ENCODE measurements around the gene FRAS1.
"Not testable (repeated sequence)": the region's sequence is repeated elsewhere in the genome, so short reads cannot be mapped to it uniquely, and the experiment has no call there.

Gene FRAS1

DNA sequence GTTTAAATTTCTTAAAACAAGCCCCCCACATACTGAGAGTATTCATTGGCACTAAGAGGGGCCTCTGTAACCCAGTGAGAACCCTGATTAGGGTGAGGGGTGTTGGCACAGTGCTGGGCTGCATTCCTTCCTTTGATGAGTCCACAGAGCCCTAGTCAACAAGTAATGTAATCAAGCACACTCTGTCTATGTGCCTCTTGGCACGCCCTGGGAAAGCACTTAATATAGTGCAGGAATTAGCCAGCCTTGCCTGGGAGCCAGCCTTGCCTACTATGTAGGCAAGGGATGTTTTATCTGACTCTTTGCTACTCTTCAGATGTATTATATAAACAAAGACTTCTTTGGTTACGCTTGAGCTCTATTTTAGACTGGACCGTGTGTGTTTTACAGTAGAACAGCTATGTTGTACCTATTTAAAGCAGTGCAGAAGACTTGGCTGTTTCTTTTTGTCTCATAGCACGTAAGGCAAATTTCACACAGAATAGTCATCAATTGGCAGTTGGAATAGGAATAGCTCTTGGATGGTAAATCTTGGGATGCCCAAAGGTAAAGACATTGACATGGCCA lies 64.3 kb downstream of the FRAS1 start:
- H3K9me3 Mint-ChIP-seq = peaks cover 45% of the 10 kb centered on the region
- H3K27ac Mint-ChIP-seq = no peak overlapping the region
- H3K27me3 Mint-ChIP-seq (ENCODE audit: low read depth, poor library complexity) = no peaks in the 10 kb centered on the region
- H3K36me3 Mint-ChIP-seq (ENCODE audit: low read depth) = peaks cover 39% of the 10 kb centered on the region
- TF ChIP-seq, protein P1, sequence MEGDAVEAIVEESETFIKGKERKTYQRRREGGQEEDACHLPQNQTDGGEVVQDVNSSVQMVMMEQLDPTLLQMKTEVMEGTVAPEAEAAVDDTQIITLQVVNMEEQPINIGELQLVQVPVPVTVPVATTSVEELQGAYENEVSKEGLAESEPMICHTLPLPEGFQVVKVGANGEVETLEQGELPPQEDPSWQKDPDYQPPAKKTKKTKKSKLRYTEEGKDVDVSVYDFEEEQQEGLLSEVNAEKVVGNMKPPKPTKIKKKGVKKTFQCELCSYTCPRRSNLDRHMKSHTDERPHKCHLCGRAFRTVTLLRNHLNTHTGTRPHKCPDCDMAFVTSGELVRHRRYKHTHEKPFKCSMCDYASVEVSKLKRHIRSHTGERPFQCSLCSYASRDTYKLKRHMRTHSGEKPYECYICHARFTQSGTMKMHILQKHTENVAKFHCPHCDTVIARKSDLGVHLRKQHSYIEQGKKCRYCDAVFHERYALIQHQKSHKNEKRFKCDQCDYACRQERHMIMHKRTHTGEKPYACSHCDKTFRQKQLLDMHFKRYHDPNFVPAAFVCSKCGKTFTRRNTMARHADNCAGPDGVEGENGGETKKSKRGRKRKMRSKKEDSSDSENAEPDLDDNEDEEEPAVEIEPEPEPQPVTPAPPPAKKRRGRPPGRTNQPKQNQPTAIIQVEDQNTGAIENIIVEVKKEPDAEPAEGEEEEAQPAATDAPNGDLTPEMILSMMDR (IDR thresholded peaks at IDR 0.05) = no peak
- peaks cover 7% of the 10 kb centered on the region for H3K4me1 Mint-ChIP-seq
- DNase-seq = no peak
- no peak overlapping the region for H3K4me3 Mint-ChIP-seq

DNA sequence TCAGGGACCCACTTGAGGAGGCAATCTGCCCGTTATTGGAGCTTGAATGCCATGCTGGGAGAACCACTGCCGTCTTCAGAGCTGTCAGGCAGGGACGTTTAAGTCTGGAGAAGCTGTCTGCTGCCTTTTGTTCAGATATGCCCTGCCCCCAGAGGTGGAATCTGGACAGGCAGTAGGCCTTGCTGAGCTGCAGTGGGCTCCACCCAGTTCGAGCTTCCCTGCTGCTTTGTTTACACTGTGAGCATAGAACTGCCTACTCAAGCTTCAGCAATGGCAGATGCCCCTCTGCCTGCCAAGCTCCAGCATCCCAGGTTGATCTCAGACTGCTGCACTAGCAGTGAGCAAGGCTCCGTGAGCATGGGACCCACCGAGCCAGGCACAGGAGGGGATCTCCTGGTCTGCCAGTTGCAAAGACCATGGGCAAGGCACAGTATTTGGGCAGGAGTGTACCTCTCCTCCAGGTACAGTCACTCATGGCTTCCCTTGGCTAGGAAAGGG lies 68.8 kb downstream of the FRAS1 start:
- H3K27me3 Mint-ChIP-seq (ENCODE audit: low read depth, poor library complexity); DNase-seq; H3K4me3 Mint-ChIP-seq; H3K27ac Mint-ChIP-seq: not testable (repeated sequence)
- peaks cover 46% of the 10 kb centered on the region for H3K9me3 Mint-ChIP-seq
- peaks cover 13% of the 10 kb centered on the region for H3K4me1 Mint-ChIP-seq
- peaks cover 29% of the 10 kb centered on the region for H3K36me3 Mint-ChIP-seq (ENCODE audit: low read depth)

DNA sequence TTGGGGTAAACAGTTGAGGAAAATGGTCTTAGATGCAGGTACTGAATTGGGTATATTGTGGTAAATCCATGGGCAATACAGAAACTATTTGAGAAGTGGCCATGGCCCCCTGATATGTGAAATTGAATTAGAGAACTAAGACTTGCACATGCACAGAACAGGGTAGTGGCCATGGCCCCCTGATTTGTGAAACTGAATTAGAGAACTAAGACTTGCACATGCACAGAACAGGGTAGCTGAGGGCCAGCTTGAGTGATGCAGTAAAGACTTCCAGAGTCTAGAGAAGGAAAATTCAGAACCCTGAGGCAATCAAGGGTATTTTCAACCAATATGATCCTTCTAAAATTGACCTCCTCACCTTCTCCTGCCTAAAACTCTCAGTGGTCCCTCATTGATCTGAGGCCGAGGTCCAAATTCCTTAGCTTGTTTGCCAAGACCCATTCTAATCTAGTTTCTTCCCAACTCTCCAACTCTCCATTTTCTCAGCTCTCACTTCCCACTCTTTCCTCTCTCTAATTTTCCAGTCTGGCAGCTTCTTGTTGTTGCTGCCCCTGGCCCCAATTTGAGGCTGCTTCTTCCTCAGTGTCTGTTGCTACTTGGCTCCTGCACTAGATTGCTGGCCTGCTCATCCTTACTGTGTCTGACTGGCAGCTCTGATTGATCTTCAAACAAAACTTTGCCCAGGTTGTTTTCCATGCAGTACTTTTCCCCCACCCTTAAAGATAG lies 72.4 kb downstream of the FRAS1 start:
- H3K36me3 Mint-ChIP-seq (ENCODE audit: low read depth) = peaks cover 12% of the 10 kb centered on the region
- TF ChIP-seq, protein P1 (IDR thresholded peaks at IDR 0.05) = no peak
- DNase-seq = no peak
- H3K9me3 Mint-ChIP-seq = peaks cover 19% of the 10 kb centered on the region
- peaks cover 13% of the 10 kb centered on the region for H3K4me1 Mint-ChIP-seq
- no peaks in the 10 kb centered on the region for H3K27me3 Mint-ChIP-seq (ENCODE audit: low read depth, poor library complexity)
- H3K27ac Mint-ChIP-seq = no peak overlapping the region
- H3K4me3 Mint-ChIP-seq = no peak overlapping the region

DNA sequence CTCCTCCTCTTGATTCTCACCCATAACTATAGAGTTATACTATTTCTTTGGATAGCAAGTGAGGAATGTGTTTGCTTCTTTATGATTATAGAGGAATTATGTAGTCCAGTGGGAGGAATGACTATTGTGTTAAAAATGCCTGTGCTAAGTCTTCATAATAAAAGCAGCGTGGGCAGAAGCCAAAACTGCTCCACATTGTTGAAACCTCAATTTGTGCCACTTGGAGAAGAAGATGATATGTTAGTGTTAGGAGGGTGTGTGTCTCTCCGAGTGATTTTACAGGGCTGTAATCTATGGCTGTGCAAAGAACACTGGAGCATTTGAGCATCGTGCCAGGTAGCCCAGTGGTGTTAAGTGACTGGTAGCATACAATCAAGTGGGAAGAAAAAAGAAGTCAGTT lies 74.3 kb downstream of the FRAS1 start:
- peaks cover 19% of the 10 kb centered on the region for H3K9me3 Mint-ChIP-seq
- H3K27ac Mint-ChIP-seq = peak overlapping the region; percentile 31
- peaks cover 12% of the 10 kb centered on the region for H3K4me1 Mint-ChIP-seq
- no peak overlapping the region for H3K4me3 Mint-ChIP-seq
- no peaks in the 10 kb centered on the region for H3K27me3 Mint-ChIP-seq (ENCODE audit: low read depth, poor library complexity)
- TF ChIP-seq, protein P1 (IDR thresholded peaks at IDR 0.05) = no peak
- peaks cover 12% of the 10 kb centered on the region for H3K36me3 Mint-ChIP-seq (ENCODE audit: low read depth)
- no peak for DNase-seq

DNA sequence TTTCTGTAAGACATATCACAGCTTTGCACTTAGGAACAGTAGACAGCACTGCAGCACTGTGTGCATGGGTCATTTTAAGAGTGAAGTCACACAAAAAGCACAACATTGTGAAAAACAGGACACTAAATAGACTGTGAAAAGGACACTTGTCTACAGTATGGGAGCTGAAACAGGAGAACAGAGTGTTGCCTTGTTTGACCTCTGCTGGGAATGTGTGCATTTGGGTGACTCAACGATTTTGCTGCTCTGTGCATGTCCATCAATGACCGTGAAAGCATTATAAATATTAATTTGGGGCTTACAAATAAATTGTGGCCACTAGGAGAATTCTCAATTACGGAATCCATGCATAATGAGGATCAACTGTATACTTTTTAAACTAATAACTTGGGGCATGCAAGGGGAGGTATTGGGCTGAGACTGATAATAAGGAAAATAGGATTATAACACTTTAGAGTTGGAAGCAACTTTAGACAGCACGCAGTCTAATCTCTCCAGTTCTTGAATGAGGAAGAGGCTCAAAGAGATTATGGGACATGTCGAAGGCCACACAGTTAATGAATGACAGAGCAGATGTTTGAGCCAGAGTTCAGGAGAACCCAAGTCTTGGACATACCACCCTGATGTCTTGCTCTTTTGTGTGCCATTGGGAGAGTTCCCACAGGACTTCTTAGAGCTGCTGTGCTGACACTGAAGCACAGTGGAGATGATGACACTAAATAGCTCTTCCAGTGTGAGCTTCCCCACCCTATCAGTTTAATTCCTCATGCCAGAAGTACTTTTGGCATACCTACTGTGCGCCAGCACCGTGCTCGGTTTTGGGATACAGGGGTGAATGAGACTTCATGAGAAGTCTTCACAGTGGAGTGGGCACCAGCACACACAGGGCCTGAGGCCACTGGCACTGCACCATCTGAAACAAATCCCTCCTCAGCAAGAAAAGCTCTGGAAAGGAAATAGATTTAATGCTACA lies 79.3 kb downstream of the FRAS1 start:
- H3K4me3 Mint-ChIP-seq = no peak overlapping the region
- H3K9me3 Mint-ChIP-seq = peaks cover 8% of the 10 kb centered on the region
- H3K27ac Mint-ChIP-seq = no peak overlapping the region
- DNase-seq = no peak
- peaks cover 4% of the 10 kb centered on the region for H3K36me3 Mint-ChIP-seq (ENCODE audit: low read depth)
- no peaks in the 10 kb centered on the region for H3K27me3 Mint-ChIP-seq (ENCODE audit: low read depth, poor library complexity)
- H3K4me1 Mint-ChIP-seq = peaks cover 8% of the 10 kb centered on the region
- TF ChIP-seq, protein P1 (IDR thresholded peaks at IDR 0.05) = no peak

DNA sequence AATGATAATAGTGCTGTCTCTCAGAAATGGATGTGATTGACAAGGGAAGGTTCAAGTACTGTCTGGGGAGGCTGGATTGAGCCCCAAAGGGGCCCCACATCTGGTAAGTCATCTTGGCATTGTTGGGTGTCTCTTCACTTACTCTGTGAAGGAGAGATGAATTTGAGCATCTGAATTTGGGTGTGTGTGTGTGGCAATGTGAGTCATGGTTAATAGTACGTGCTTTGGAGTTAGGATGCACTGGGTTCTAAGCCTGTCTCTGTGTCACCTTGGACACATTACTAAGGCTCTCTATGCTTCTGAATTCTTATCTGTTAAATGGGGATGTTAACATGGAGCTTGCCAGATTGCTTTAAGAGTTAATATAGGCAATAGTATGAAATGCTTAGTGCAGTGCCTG lies 80.4 kb downstream of the FRAS1 start:
- no peak for DNase-seq
- TF ChIP-seq, protein P1 (IDR thresholded peaks at IDR 0.05) = no peak
- peaks cover 9% of the 10 kb centered on the region for H3K36me3 Mint-ChIP-seq (ENCODE audit: low read depth)
- peaks cover 8% of the 10 kb centered on the region for H3K4me1 Mint-ChIP-seq
- H3K9me3 Mint-ChIP-seq = peaks cover 20% of the 10 kb centered on the region
- no peaks in the 10 kb centered on the region for H3K27me3 Mint-ChIP-seq (ENCODE audit: low read depth, poor library complexity)
- H3K27ac Mint-ChIP-seq = no peak overlapping the region
- H3K4me3 Mint-ChIP-seq = no peak overlapping the region
